B cell (primary cell): ENCODE measurements around the gene TM4SF5.

Experiments used
- CTCF ChIP-seq: fragments of 200-600 bp; IDR thresholded peaks from one replicate; pipeline ENCODE4 v1.8.0; 2022; ENCODE audit warnings: antibody characterized with exemption, mild to moderate bottlenecking
- EZH2 ChIP-seq: IDR thresholded peaks from 2 replicates; pipeline ENCODE4 v1.6.1; 2012; ENCODE audit warnings: borderline replicate concordance, low read depth, mild to moderate bottlenecking, moderate library complexity, low read length; ENCODE audit not compliant: insufficient read depth, poor library complexity, severe bottlenecking

- TF ChIP-seq CTCF (no peak), EZH2 (no peak)
Observed at GRCh38 chr17:4818276-4818675, 46.6 kb downstream of the TM4SF5 start.
